Trophoblast cell (in vitro differentiated cells and primary cell): ENCODE data around the gene MYH13.
A peak's percentile ranks its signal among the peaks of the same experiment; 100 is the strongest.

ENCODE experiments used
- DNase-seq, 2 donors: peaks; one replicate each; pipeline ENCODE4 v3.0.0-alpha.2; 2016
- H2AFZ ChIP-seq: 2 replicates; pipeline ENCODE4 v1.6.1; 2013; ENCODE audit warnings: low read length, moderate library complexity, mild to moderate bottlenecking; ENCODE audit not compliant: insufficient read depth, poor library complexity
- H2AK5ac ChIP-seq: 2 replicates; pipeline ENCODE4 v1.6.1; 2013; ENCODE audit warnings: mild to moderate bottlenecking, low read length
- H2BK120ac ChIP-seq: 2 replicates; pipeline ENCODE4 v1.6.1; 2013; ENCODE audit warnings: low read length, mild to moderate bottlenecking, moderate library complexity; ENCODE audit not compliant: insufficient read depth, poor library complexity
- H2BK12ac ChIP-seq: 2 replicates; pipeline ENCODE4 v1.6.1; 2013; ENCODE audit warnings: mild to moderate bottlenecking, low read length, moderate library complexity
- H2BK5ac ChIP-seq: 2 replicates; pipeline ENCODE4 v1.6.1; 2013; ENCODE audit warnings: low read length, low read depth, moderate library complexity, mild to moderate bottlenecking; ENCODE audit not compliant: poor library complexity
- H3K14ac ChIP-seq: 2 replicates; pipeline ENCODE4 v1.6.1; 2013; ENCODE audit warnings: mild to moderate bottlenecking, low read length
- H3K18ac ChIP-seq: 2 replicates; pipeline ENCODE4 v1.6.1; 2013; ENCODE audit warnings: mild to moderate bottlenecking, low read length
- H3K23ac ChIP-seq: 2 replicates; pipeline ENCODE4 v1.6.1; 2013; ENCODE audit warnings: low read length
- H3K27ac ChIP-seq: 2 replicates; pipeline ENCODE4 v1.5.1; 2013; ENCODE audit warnings: low read depth, mild to moderate bottlenecking, inconsistent platforms, low read length, moderate library complexity
- H3K27me3 ChIP-seq: 2 replicates; pipeline ENCODE4 v1.6.1; 2013; ENCODE audit warnings: inconsistent platforms, mild to moderate bottlenecking, low read length, moderate library complexity; ENCODE audit not compliant: insufficient read depth
- H3K36me3 ChIP-seq, 2 experiments: 1 replicate in 1 of 2; 2 replicates in 1 of 2; pipeline ENCODE4 v1.6.1; 2013; ENCODE audit warnings: low read length in 2 of 2, mild to moderate bottlenecking in 2 of 2, moderate library complexity in 1 of 2; ENCODE audit not compliant: insufficient read depth in 2 of 2, control insufficient read depth in 1 of 2
- H3K4ac ChIP-seq: 2 replicates; pipeline ENCODE4 v1.6.1; 2013; ENCODE audit warnings: low read depth, mild to moderate bottlenecking, low read length, moderate library complexity
- H3K4me1 ChIP-seq, 2 experiments: 1 replicate in 1 of 2; 2 replicates in 1 of 2; pipeline ENCODE4 v1.6.1; 2013; ENCODE audit warnings: low read length in 2 of 2, mild to moderate bottlenecking in 2 of 2, moderate library complexity in 1 of 2; ENCODE audit not compliant: insufficient read depth in 2 of 2, control insufficient read depth in 1 of 2
- H3K4me2 ChIP-seq: 2 replicates; pipeline ENCODE4 v1.6.1; 2013; ENCODE audit warnings: inconsistent platforms, mild to moderate bottlenecking, low read length, moderate library complexity
- H3K4me3 ChIP-seq: 2 replicates; pipeline ENCODE4 v1.5.1; 2013; ENCODE audit warnings: mild to moderate bottlenecking, low read depth, low read length, inconsistent platforms
- H3K79me1 ChIP-seq: one replicate; pipeline ENCODE4 v1.6.1; 2013; ENCODE audit warnings: low read length
- H3K79me2 ChIP-seq: 2 replicates; pipeline ENCODE4 v1.6.1; 2013; ENCODE audit warnings: low read length, mild to moderate bottlenecking; ENCODE audit not compliant: control insufficient read depth, insufficient read depth, poor library complexity
- H3K9ac ChIP-seq: 2 replicates; pipeline ENCODE4 v1.6.1; 2013; ENCODE audit warnings: mild to moderate bottlenecking, low read length
- H3K9me3 ChIP-seq: 2 replicates; pipeline ENCODE4 v1.6.1; 2013; ENCODE audit warnings: low read depth, mild to moderate bottlenecking, control low read depth, inconsistent platforms, low read length; ENCODE audit not compliant: insufficient read depth
- H4K12ac ChIP-seq: 2 replicates; pipeline ENCODE4 v1.6.1; 2013; ENCODE audit warnings: low read depth, mild to moderate bottlenecking, low read length, moderate library complexity
- H4K8ac ChIP-seq: 2 replicates; pipeline ENCODE4 v1.6.1; 2013; ENCODE audit warnings: low read depth, mild to moderate bottlenecking, low read length, moderate library complexity
- H4K91ac ChIP-seq: one replicate; pipeline ENCODE4 v1.6.1; 2013; ENCODE audit warnings: low read depth, mild to moderate bottlenecking, low read length, moderate library complexity
- WGBS: extraction: QIAGEN DNeasy Blood & Tissue Kit; methylation state at CpG from one replicate; pipeline ENCODE4 v1.1.7; 2013; ENCODE audit warnings: missing lambda C conversion rate; ENCODE audit not compliant: insufficient read length, insufficient coverage; ENCODE audit errors: extremely low coverage; 5-methylcytosine and 5-hydroxymethylcytosine counted together

MYH13 gene

DNA sequence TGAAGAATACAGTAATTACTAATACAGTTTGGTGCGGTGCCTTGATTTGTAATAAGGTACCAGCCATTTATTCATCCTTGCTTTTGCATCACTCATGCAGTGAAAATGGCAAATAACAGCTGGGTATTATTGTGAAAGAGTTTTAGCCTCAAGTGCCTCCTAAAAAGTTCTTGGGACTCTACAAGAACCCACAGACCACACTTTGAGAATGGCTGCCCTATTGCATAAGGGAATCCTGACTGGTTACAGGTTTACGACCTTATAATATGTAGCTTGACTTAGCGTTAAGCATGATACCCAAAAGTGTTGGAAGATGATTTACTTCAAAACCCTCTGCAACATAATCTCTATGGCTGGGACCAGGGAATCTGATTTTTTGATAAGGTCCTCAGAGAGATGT, 4.2 kb downstream of the MYH13 start:
- Histone ChIP-seq H4K91ac (no peak overlapping the region), H3K4me3 (no peak overlapping the region), H2AFZ (no peak overlapping the region), H3K4me2 (no peak overlapping the region), H3K9me3 (no peaks in the 10 kb centered on the region), H3K4ac (no peak overlapping the region), H3K18ac (no peak overlapping the region), H3K79me1 (no peaks in the 10 kb centered on the region), H3K79me2 (no peaks in the 10 kb centered on the region), H3K14ac (no peak overlapping the region), H3K9ac (no peak overlapping the region), H2BK12ac (no peak overlapping the region), H4K12ac (no peak overlapping the region), H2BK5ac (no peak overlapping the region), H3K36me3 (no peaks in the 10 kb centered on the region), H3K4me1 (no peaks in the 10 kb centered on the region), H3K27me3 (no peaks in the 10 kb centered on the region), H3K23ac (no peak overlapping the region), H4K8ac (no peak overlapping the region), H3K27ac (no peak overlapping the region), H2AK5ac (no peak overlapping the region), H2BK120ac (no peak overlapping the region)
- no CpG with 5 or more reads among the region's 3 CpGs for WGBS
- DNase-seq = no peak

- Histone ChIP-seq H3K23ac (no peak overlapping the region), H4K91ac (no peak overlapping the region), H3K27me3 (no peaks in the 10 kb centered on the region)
These were observed 12.2 kb downstream of the MYH13 start for GRCh38 chr17:10360578-10360977.

DNA sequence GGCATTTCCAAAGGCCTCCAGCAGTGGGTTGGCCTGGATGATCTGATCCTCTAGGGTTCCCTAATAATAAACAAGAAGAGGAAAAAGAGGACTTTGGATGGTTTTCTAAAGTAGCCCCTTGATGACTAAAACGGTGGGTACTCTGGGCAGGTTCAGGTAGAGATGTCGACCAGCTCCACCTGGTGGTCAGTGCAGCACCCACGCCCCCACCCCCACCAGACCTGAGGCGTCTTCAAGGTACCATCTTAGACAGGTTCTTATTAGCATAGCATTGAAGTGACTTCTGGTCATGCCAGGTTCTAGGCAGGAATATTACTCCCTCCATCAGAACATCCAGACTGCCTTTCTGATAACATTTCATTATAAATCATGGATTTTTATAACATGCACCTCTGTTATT, 15.0 kb downstream of the MYH13 start:
- Histone ChIP-seq H2AFZ (no peak overlapping the region), H4K12ac (no peak overlapping the region), H3K14ac (no peak overlapping the region), H3K4me3 (no peak overlapping the region), H3K27ac (no peak overlapping the region), H3K9ac (no peak overlapping the region), H3K4ac (no peak overlapping the region), H3K18ac (no peak overlapping the region), H2AK5ac (no peak overlapping the region), H2BK5ac (no peak overlapping the region), H2BK120ac (no peak overlapping the region), H3K9me3 (peaks cover 2% of the 10 kb centered on the region), H3K23ac (no peak overlapping the region), H4K8ac (no peak overlapping the region), H3K36me3 (no peaks in the 10 kb centered on the region), H3K27me3 (no peaks in the 10 kb centered on the region), H3K79me1 (no peaks in the 10 kb centered on the region), H4K91ac (no peak overlapping the region), H2BK12ac (no peak overlapping the region), H3K4me1 (no peaks in the 10 kb centered on the region), H3K79me2 (no peaks in the 10 kb centered on the region), H3K4me2 (no peak overlapping the region)
- DNase-seq = peak; percentile 15 to 33
- no CpG with 5 or more reads among the region's 4 CpGs for WGBS

More at GRCh38 chr17:10360578-10360977, 12.2 kb downstream of the MYH13 start:
- H3K36me3 ChIP-seq = no peaks in the 10 kb centered on the region
- H3K4ac ChIP-seq = no peak overlapping the region
- H3K4me3 ChIP-seq = no peak overlapping the region
- H3K9me3 ChIP-seq = no peaks in the 10 kb centered on the region
- H2AK5ac ChIP-seq = no peak overlapping the region
- no peak overlapping the region for H3K18ac ChIP-seq
- no peak overlapping the region for H4K12ac ChIP-seq
- no peak overlapping the region for H2BK12ac ChIP-seq
- DNase-seq = no peak
- H3K79me2 ChIP-seq = no peaks in the 10 kb centered on the region
- H2BK120ac ChIP-seq = no peak overlapping the region
- H3K9ac ChIP-seq = no peak overlapping the region
- no peak overlapping the region for H4K8ac ChIP-seq
- no peak overlapping the region for H3K4me2 ChIP-seq
- no peak overlapping the region for H3K27ac ChIP-seq
- H3K14ac ChIP-seq = no peak overlapping the region
- no peaks in the 10 kb centered on the region for H3K4me1 ChIP-seq
- H2BK5ac ChIP-seq = no peak overlapping the region
- no peaks in the 10 kb centered on the region for H3K79me1 ChIP-seq
- H2AFZ ChIP-seq = no peak overlapping the region

DNA sequence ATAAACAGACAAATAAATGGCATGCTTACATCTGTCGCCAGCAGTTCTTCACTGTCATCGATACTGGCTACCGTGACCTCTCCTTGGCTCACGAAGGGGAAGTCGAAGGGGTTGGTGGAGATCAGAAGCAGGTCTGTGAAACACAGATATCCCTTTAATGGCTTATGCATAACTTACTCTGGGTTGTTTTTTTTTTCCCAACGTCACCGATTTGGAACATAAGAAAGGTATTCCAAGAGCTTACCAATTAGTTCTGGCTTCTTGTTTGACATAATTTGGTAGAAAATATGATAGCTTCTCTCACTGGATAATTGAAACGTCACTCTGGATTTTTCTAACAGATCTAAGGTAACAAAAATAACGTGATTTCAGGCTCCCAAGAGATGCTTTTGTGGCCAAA, 18.2 kb downstream of the MYH13 start:
- Histone ChIP-seq H2BK12ac (no peak overlapping the region), H3K36me3 (no peaks in the 10 kb centered on the region), H3K18ac (no peak overlapping the region), H3K4ac (no peak overlapping the region), H3K27me3 (no peaks in the 10 kb centered on the region), H3K27ac (no peak overlapping the region), H3K4me2 (no peak overlapping the region), H3K14ac (no peak overlapping the region), H3K23ac (no peak overlapping the region), H4K8ac (no peak overlapping the region), H2BK120ac (no peak overlapping the region), H2AK5ac (no peak overlapping the region), H3K79me2 (no peaks in the 10 kb centered on the region), H4K12ac (no peak overlapping the region), H3K4me1 (no peaks in the 10 kb centered on the region), H2AFZ (no peak overlapping the region), H4K91ac (no peak overlapping the region), H3K9ac (no peak overlapping the region), H2BK5ac (no peak overlapping the region), H3K9me3 (peaks cover 2% of the 10 kb centered on the region), H3K79me1 (no peaks in the 10 kb centered on the region), H3K4me3 (no peak overlapping the region)
- DNase-seq = no peak
- WGBS = no CpG with 5 or more reads among the region's 9 CpGs

DNA sequence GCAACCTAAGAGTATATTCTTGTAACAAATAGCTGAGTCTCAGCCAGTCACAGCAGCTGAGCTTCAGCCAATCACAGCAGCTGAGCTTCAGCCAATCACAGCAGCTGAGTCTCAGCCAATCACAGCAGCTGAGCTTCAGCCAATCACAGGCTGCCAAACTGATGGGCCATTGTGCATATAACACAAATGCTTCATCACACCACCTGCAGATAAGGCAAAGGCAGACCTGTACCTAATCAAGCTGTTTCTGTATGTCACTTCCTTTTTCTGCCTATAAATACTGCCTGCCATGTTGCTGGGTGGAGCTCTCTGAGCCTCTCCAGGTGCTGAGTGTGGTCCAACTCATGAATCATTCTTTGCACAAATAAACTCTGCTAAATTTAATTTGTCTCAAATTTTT, 19.9 kb downstream of the MYH13 start:
- H2BK120ac ChIP-seq = no peak overlapping the region
- no peak overlapping the region for H3K23ac ChIP-seq
- H3K27me3 ChIP-seq = no peaks in the 10 kb centered on the region
- no peak overlapping the region for H3K4me2 ChIP-seq
- H2BK5ac ChIP-seq = no peak overlapping the region
- H2AK5ac ChIP-seq = no peak overlapping the region
- no peaks in the 10 kb centered on the region for H3K79me1 ChIP-seq
- no peak overlapping the region for H4K8ac ChIP-seq
- H4K12ac ChIP-seq = no peak overlapping the region
- no peak overlapping the region for H3K4ac ChIP-seq
- H3K14ac ChIP-seq = no peak overlapping the region
- no peaks in the 10 kb centered on the region for H3K4me1 ChIP-seq
- H3K9ac ChIP-seq = no peak overlapping the region
- no peak for DNase-seq
- no peak overlapping the region for H2BK12ac ChIP-seq
- peaks cover 2% of the 10 kb centered on the region for H3K9me3 ChIP-seq
- H2AFZ ChIP-seq = no peak overlapping the region
- H3K27ac ChIP-seq = no peak overlapping the region
- no peaks in the 10 kb centered on the region for H3K36me3 ChIP-seq
- no peak overlapping the region for H3K18ac ChIP-seq
- no peaks in the 10 kb centered on the region for H3K79me2 ChIP-seq
- H3K4me3 ChIP-seq = no peak overlapping the region
- no peak overlapping the region for H4K91ac ChIP-seq
